ENCODE measurements around the gene RRM2.
A peak's percentile ranks its signal among the peaks of the same experiment; 100 is the strongest.

Gene RRM2

DNA sequence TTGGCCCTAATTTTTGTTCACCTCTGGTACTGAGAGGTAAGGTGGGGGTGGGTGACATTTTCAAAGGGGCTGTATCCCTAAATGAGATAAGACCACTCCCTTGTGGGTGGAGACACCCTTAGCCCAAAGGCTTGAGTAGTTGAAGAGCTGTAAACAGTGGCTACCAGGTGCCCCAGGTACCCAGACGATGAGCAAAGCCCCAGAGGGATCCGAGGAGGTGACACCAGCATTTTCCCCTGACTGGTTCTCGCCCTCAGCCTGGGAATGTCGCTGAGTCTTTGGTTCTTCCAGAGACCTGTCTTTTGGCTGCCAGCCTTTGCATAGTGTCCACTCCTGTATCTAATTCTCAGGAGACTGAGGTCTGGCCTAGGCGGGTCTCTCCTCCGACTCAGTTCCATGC, 36.5 kb downstream of the RRM2 start (continued):
- TF ChIP-seq, protein P1, sequence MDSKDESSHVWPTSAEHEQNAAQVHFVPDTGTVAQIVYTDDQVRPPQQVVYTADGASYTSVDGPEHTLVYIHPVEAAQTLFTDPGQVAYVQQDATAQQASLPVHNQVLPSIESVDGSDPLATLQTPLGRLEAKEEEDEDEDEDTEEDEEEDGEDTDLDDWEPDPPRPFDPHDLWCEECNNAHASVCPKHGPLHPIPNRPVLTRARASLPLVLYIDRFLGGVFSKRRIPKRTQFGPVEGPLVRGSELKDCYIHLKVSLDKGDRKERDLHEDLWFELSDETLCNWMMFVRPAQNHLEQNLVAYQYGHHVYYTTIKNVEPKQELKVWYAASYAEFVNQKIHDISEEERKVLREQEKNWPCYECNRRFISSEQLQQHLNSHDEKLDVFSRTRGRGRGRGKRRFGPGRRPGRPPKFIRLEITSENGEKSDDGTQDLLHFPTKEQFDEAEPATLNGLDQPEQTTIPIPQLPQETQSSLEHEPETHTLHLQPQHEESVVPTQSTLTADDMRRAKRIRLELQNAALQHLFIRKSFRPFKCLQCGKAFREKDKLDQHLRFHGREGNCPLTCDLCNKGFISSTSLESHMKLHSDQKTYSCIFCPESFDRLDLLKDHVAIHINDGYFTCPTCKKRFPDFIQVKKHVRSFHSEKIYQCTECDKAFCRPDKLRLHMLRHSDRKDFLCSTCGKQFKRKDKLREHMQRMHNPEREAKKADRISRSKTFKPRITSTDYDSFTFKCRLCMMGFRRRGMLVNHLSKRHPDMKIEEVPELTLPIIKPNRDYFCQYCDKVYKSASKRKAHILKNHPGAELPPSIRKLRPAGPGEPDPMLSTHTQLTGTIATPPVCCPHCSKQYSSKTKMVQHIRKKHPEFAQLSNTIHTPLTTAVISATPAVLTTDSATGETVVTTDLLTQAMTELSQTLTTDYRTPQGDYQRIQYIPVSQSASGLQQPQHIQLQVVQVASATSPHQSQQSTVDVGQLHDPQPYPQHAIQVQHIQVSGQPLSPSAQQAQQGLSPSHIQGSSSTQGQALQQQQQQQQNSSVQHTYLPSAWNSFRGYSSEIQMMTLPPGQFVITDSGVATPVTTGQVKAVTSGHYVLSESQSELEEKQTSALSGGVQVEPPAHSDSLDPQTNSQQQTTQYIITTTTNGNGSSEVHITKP (tag by site-specific recombination; IDR thresholded peaks at IDR 0.05) = no peak
- TF ChIP-seq, protein P2, sequence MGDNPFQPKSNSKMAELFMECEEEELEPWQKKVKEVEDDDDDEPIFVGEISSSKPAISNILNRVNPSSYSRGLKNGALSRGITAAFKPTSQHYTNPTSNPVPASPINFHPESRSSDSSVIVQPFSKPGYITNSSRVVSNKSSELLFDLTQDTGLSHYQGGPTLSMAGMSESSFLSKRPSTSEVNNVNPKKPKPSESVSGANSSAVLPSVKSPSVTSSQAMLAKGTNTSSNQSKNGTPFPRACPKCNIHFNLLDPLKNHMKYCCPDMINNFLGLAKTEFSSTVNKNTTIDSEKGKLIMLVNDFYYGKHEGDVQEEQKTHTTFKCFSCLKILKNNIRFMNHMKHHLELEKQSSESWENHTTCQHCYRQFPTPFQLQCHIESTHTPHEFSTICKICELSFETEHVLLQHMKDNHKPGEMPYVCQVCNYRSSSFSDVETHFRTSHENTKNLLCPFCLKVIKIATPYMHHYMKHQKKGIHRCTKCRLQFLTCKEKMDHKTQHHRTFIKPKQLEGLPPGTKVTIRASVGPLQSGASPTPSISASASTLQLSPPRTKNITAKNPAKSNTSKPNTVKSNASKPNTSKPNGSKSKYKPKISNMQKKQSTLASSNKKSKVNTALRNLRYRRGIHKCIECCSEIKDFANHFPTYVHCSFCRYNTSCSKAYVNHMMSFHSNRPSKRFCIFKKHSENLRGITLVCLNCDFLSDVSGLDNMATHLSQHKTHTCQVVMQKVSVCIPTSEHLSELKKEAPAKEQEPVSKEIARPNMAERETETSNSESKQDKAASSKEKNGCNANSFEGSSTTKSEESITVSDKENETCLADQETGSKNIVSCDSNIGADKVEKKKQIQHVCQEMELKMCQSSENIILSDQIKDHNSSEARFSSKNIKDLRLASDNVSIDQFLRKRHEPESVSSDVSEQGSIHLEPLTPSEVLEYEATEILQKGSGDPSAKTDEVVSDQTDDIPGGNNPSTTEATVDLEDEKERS (tag by site-specific recombination; IDR thresholded peaks at IDR 0.05) = no peak

DNA sequence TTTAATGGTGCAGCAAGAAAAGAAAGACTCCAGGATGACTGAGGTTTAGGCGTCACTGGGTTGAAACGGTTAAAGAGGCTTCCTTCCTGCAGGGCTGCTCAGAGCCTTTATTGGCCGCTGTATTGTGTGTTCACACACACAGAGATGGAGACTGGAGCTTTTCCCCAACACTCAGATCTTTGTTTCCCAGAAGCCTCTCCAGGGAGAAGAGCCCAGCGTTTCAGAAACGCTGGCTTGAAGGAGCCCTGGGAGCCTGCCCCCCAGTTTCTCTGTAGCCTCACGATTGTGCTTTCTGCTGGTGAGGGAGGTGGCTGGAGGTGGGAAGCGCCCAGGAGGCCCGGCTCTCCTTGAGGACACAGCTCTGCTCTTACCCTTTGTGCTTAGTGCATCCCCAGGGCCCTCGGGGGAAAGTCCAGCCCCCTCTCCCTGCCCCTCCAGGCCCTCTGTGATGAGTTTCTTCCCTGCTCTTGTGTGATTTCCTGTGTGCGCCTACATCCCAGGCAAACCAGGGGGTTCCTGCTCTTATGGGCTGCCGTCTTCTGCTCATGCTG, 37.1 kb downstream of the RRM2 start:
- TF ChIP-seq, protein P1 (tag by site-specific recombination; IDR thresholded peaks at IDR 0.05) = no peak
- TF ChIP-seq ZNF433 (tag by site-specific recombination; IDR thresholded peaks at IDR 0.05; ENCODE audit: low read depth) = no peak
- POLR2A ChIA-PET = interaction anchor here (1.1 to 1.4 kb wide), 2 partner anchors 10 to 25 kb away, joined by 3 read pairs; no protein-coding TSS in a partner anchor
- no peak overlapping the region for H3K4me3 ChIP-seq (ENCODE audit: low read depth, low read length)
- peaks cover 0 to 11% of the 10 kb centered on the region in 2 experiments; a peak in 2 of 3 replicates for H3K36me3 ChIP-seq (ENCODE audit: control insufficient read depth in 2 of 2, insufficient read depth in 1 of 2, low read length in 2 of 2)
- H3K9me3 ChIP-seq (ENCODE audit: control insufficient read depth, insufficient read depth, low read depth, low read length) = no peaks in the 10 kb centered on the region
- H3K27ac ChIP-seq (ENCODE audit: extremely low read depth, low read depth, low read length) = no peak overlapping the region
- H3K4me1 ChIP-seq (ENCODE audit: control insufficient read depth, insufficient read depth, low read length) = no peaks in the 10 kb centered on the region
- CTCF ChIA-PET = interaction anchor here (0.8 to 0.9 kb wide), 2 partner anchors 15 to 501 kb away, joined by 3 to 7 read pairs; no protein-coding TSS in a partner anchor

DNA sequence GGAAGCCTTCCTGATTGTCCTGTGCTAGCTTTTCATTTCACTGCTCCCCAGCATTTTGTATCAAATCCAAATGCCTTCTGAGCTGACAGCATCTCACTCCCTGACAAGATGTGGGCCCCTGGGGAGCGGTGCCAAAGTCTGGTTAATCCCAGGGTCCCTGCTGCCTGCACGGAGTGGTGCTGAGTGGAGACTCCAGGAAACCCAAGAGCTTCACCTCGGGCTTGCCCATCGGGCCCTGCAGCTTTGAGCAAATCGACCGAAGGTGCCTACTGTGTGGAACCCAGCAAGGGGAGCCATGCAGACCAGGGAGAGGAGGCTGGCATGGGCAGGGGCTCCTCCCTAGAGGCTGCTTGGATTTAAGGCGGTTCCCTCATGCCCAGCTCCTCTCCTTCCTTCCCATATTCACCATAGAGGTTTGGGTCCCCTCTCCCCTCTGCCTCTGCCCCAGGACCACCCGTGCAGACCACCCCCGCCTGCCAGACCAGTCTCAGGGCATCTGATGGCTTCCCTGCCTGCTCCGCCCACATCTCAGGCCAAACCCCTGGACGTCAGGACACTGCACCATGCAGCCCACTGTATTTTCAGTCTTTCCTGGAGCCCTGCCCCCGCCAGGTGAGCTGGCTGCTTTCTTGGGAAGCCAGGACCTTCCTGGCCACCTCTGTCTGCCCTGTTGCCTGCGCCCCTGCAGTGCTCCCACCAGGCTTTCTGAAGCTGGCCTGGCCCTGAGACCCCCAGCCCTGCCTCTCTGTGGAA, 37.8 kb downstream of the RRM2 start:
- peaks cover 0 to 10% of the 10 kb centered on the region in 2 experiments; a peak in 1 of 3 replicates for H3K36me3 ChIP-seq (ENCODE audit: control insufficient read depth in 2 of 2, insufficient read depth in 1 of 2, low read length in 2 of 2)
- no peak overlapping the region for H3K27ac ChIP-seq (ENCODE audit: extremely low read depth, low read depth, low read length)
- no peak overlapping the region for H3K4me3 ChIP-seq (ENCODE audit: low read depth, low read length)
- no peak for TF ChIP-seq ZNF132 (tag by site-specific recombination; IDR thresholded peaks at IDR 0.05; ENCODE audit: borderline replicate concordance)
- TF ChIP-seq ZIC2 (tag by site-specific recombination; IDR thresholded peaks at IDR 0.05) = 0 out of 2 replicates have a peak, but pooled peaks have one; percentile 21
- no peak for TF ChIP-seq ZSCAN16 (tag by site-specific recombination; IDR thresholded peaks at IDR 0.05)
- no peak for TF ChIP-seq ZNF121 (tag by site-specific recombination; IDR thresholded peaks at IDR 0.05)
- POLR2A ChIA-PET = interaction anchor here (1.1 kb wide), 1 partner anchor 9 kb away, joined by 3 read pairs; no protein-coding TSS in a partner anchor
- CTCF ChIA-PET = interaction anchor here (0.8 to 1.2 kb wide), 2 partner anchors 21 to 275 kb away, joined by 3 read pairs; no protein-coding TSS in a partner anchor
- no peaks in the 10 kb centered on the region for H3K9me3 ChIP-seq (ENCODE audit: control insufficient read depth, insufficient read depth, low read depth, low read length)
- no peaks in the 10 kb centered on the region for H3K4me1 ChIP-seq (ENCODE audit: control insufficient read depth, insufficient read depth, low read length)

All from HEK293 (cell line).